HG03457 (cell line): ENCODE results near the gene UMAD1.

Experiments
- ATAC-seq: cut with Tn5 transposase; IDR thresholded peaks from one replicate; pipeline ENCODE4 v1.9.1; 2021; ENCODE audit warnings: moderate number of reproducible peaks; ENCODE audit not compliant: unreplicated experiment

UMAD1 gene

GRCh38 chr7:7870555-7870954 lies 230.0 kb downstream of the UMAD1 start:
- ATAC-seq = no peak

GRCh38 chr7:7876419-7876818 lies 235.9 kb downstream of the UMAD1 start:
- no peak for ATAC-seq

- ATAC-seq = no peak
Measured at GRCh38 chr7:7881581-7881980, 241.0 kb downstream of the UMAD1 start.

- no peak for ATAC-seq
Measured at GRCh38 chr7:7882888-7883287, 242.3 kb downstream of the UMAD1 start.

GRCh38 chr7:7883394-7883793 lies 242.8 kb downstream of the UMAD1 start:
- ATAC-seq = no peak

- no peak for ATAC-seq
Measured at GRCh38 chr7:7884855-7885254, 244.3 kb downstream of the UMAD1 start.

- no peak for ATAC-seq
Measured at GRCh38 chr7:7889791-7890568, 249.4 kb downstream of the UMAD1 start.

- ATAC-seq = no peak
Measured at GRCh38 chr7:7895004-7895650, 254.6 kb downstream of the UMAD1 start.

GRCh38 chr7:7895754-7896153 lies 255.2 kb downstream of the UMAD1 start:
- no peak for ATAC-seq

GRCh38 chr7:7897509-7897908 lies 257.0 kb downstream of the UMAD1 start:
- ATAC-seq = no peak

GRCh38 chr7:7897949-7898515 lies 257.5 kb downstream of the UMAD1 start:
- ATAC-seq = no peak

- no peak for ATAC-seq
Measured at GRCh38 chr7:7902845-7903244, 262.3 kb downstream of the UMAD1 start.

GRCh38 chr7:7907306-7907705 lies 266.8 kb downstream of the UMAD1 start:
- ATAC-seq = no peak

GRCh38 chr7:7908622-7909145 lies 268.1 kb downstream of the UMAD1 start:
- no peak for ATAC-seq

- no peak for ATAC-seq
Measured at GRCh38 chr7:7909376-7909775, 268.8 kb downstream of the UMAD1 start.

- no peak for ATAC-seq
Measured at GRCh38 chr7:7911369-7912123, 271.0 kb downstream of the UMAD1 start.

- no peak for ATAC-seq
Measured at GRCh38 chr7:7912937-7913336, 272.4 kb downstream of the UMAD1 start.

GRCh38 chr7:7913504-7913903 lies 273.0 kb downstream of the UMAD1 start:
- no peak for ATAC-seq

GRCh38 chr7:7914547-7914946 lies 274.0 kb downstream of the UMAD1 start:
- no peak for ATAC-seq

- ATAC-seq = no peak
Measured at GRCh38 chr7:7916064-7916463, 275.5 kb downstream of the UMAD1 start.

GRCh38 chr7:7917593-7917992 lies 277.0 kb downstream of the UMAD1 start:
- no peak for ATAC-seq
